HL-60 (cell line): ENCODE results near the gene ALX4.

Experiments
- CTCF ChIP-seq: IDR thresholded peaks from one replicate; pipeline ENCODE4 v1.5.1; 2011; ENCODE audit warnings: low read length, control low read depth, inconsistent platforms; ENCODE audit not compliant: insufficient read depth
- GABPA ChIP-seq: IDR thresholded peaks from 2 replicates; pipeline ENCODE4 v1.6.1; 2012; ENCODE audit warnings: low read depth
- POLR2AphosphoS5 ChIP-seq: IDR thresholded peaks from 2 replicates; pipeline ENCODE4 v1.6.1; 2012; ENCODE audit warnings: low read depth
- REST ChIP-seq: IDR thresholded peaks from 2 replicates; pipeline ENCODE4 v1.6.1; 2012; ENCODE audit warnings: low read depth; ENCODE audit not compliant: insufficient replicate concordance

GRCh38 chr11:44335052-44335760 lies 25.3 kb upstream of the ALX4 start:
- TF ChIP-seq CTCF (no peak), POLR2AphosphoS5 (no peak), GABPA (no peak), REST (no peak)
